Lung (tissue), 12 donors: Measurements from ENCODE around the gene COL1A1. TPM values are rescaled to one million over a fixed set of nuclear protein-coding genes. Genes with fewer than 3 reads are reported as not detected.

Experiments used
- ATAC-seq: fragments of 200-7000 bp; cut with Tn5 transposase; one replicate; pipeline ENCODE4 v1.9.1; 2020; ENCODE audit warnings: moderate number of reproducible peaks; ENCODE audit not compliant: insufficient read depth, low FRiP score
- DNase-seq, 3 donors: peaks; one replicate each; pipeline ENCODE4 v3.0.0-alpha.2; 2013 to 2017
- H3K27ac ChIP-seq, 2 donors: one replicate each; pipeline ENCODE4 v1.5.1; 2013; ENCODE audit warnings: mild to moderate bottlenecking in 2 of 2, moderate library complexity in 2 of 2, control low read depth in 1 of 2, inconsistent platforms in 1 of 2, low read depth in 1 of 2, low read length in 1 of 2
- H3K27me3 ChIP-seq, 3 donors: one replicate each; pipeline ENCODE4 v1.5.1; 2013; ENCODE audit warnings: low read length in 2 of 3; ENCODE audit not compliant: control insufficient read depth in 3 of 3, insufficient read depth in 3 of 3
- H3K36me3 ChIP-seq, 4 donors: one replicate each; pipeline ENCODE4 v1.5.1; 2013; ENCODE audit warnings: low read length in 4 of 4, mild to moderate bottlenecking in 1 of 4, moderate library complexity in 1 of 4; ENCODE audit not compliant: control insufficient read depth in 4 of 4, insufficient read depth in 4 of 4
- H3K4me1 ChIP-seq, 5 donors: one replicate each; pipeline ENCODE4 v1.5.1; 2013; ENCODE audit warnings: low read length in 5 of 5, mild to moderate bottlenecking in 2 of 5, moderate library complexity in 1 of 5; ENCODE audit not compliant: control insufficient read depth in 5 of 5, insufficient read depth in 5 of 5
- H3K4me3 ChIP-seq: one replicate; pipeline ENCODE4 v1.5.1; 2013; ENCODE audit warnings: mild to moderate bottlenecking, control low read depth, moderate library complexity
- H3K9ac ChIP-seq, 2 donors: one replicate each; pipeline ENCODE4 v1.5.1; 2013; ENCODE audit warnings: low read length in 2 of 2, control low read depth in 1 of 2; ENCODE audit not compliant: insufficient read depth in 1 of 2
- H3K9me3 ChIP-seq, 4 donors: one replicate each; pipeline ENCODE4 v1.5.1; 2013; ENCODE audit warnings: low read length in 3 of 4, mild to moderate bottlenecking in 1 of 4, moderate library complexity in 1 of 4; ENCODE audit not compliant: control insufficient read depth in 4 of 4, insufficient read depth in 3 of 4
- whole genome bisulfite sequencing, 2 donors: extraction: QIAGEN DNeasy Blood & Tissue Kit; methylation state at CpG; one replicate each; pipeline ENCODE4 v1.1.7; 2013; 5-methylcytosine and 5-hydroxymethylcytosine counted together
- polyA plus RNA-seq, 2 donors: library from polyadenylated mRNA; stranded (reverse); fragments of 200-250 nt; gene quantifications; one replicate each; pipeline ENCODE4 v1.2.1, GENCODE V29; 2013
- total RNA-seq, 2 donors: library from RNA; depleted of rRNA in 1 of 2; stranded (reverse); fragments of >200 nt in 1 of 2; gene quantifications; one replicate each; pipeline ENCODE4 v1.2.1, GENCODE V29; 2014 to 2021
- TF ChIP-seq, protein P1 (sequence below): IDR thresholded peaks from 2 replicates; pipeline ENCODE4 v1.5.1; 2012; ENCODE audit warnings: mild to moderate bottlenecking; ENCODE audit errors: control extremely low read depth, extremely low read depth
- donor health status: control.
- donor health status: control.
- donor health status: Bipolar disorder and iron deficiency.
- donor health status: healthy.
- donor health status: DM: yes; HTN: yes; CAD: no.

Gene COL1A1
- total and polyA plus RNA-seq, 4 donors, result 30.5 to 1,330 (median 283) TPM

DNA sequence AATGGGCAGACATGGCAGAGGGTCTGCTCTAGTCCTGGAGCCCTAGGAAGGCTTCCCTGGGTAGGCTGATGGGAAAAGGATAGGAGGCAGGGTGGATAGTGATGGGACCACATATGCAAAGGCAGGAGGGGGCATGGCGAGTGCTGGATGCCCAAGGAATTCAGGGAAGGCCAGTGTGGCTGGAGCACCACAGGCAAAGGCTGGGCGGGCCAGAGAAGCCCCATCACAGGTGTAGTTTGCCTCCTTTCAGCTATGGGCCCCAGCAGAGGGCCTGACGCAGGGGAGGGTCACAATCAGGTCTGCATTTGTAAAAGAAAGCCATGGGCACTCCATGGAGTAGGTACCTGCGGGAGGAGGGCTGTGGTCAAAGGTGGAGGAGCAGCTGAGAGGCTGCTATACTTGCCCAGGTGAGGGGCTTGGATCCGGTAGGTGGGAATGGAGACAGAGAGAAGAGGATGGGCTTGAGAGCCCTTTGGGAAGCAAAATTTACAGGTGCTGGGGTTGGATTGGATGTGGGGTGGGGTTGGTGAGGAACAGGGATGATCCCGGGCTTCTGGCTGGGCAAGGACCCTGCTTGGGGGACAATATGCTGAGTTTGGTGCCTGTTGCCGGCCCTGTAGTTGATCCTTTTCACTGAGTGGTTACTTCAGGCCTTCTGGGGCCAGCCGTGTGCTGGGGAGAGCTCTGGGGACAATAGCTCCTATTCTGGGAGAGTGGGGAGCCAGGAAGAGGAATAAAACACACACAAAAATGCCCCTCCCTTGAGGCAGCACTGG, 6.5 kb upstream of the COL1A1 start:
- H3K4me3 ChIP-seq, result no peak overlapping the region
- H3K9ac ChIP-seq, result no peak overlapping the region
- no peaks in the 10 kb centered on the region for H3K36me3 ChIP-seq
- DNase-seq, result peak in 1 of 3 donors; percentile 9
- H3K4me1 ChIP-seq, result peaks cover 0 to 91% (median 63%) of the 10 kb centered on the region in 5 donors
- no peaks in the 10 kb centered on the region for H3K27me3 ChIP-seq
- ATAC-seq, result no peak
- H3K9me3 ChIP-seq, result no peaks in the 10 kb centered on the region
- no peak overlapping the region for H3K27ac ChIP-seq
- WGBS, 2 donors, result 89 to 95% methylated on average over 8 of the region's 8 CpGs
- TF ChIP-seq, protein P1, sequence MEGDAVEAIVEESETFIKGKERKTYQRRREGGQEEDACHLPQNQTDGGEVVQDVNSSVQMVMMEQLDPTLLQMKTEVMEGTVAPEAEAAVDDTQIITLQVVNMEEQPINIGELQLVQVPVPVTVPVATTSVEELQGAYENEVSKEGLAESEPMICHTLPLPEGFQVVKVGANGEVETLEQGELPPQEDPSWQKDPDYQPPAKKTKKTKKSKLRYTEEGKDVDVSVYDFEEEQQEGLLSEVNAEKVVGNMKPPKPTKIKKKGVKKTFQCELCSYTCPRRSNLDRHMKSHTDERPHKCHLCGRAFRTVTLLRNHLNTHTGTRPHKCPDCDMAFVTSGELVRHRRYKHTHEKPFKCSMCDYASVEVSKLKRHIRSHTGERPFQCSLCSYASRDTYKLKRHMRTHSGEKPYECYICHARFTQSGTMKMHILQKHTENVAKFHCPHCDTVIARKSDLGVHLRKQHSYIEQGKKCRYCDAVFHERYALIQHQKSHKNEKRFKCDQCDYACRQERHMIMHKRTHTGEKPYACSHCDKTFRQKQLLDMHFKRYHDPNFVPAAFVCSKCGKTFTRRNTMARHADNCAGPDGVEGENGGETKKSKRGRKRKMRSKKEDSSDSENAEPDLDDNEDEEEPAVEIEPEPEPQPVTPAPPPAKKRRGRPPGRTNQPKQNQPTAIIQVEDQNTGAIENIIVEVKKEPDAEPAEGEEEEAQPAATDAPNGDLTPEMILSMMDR, result no peak

- Histone ChIP-seq H3K9me3 (no peaks in the 10 kb centered on the region), H3K4me1 (peaks cover 0 to 95% (median 65%) of the 10 kb centered on the region in 5 donors), H3K27ac (no peak overlapping the region), H3K36me3 (no peaks in the 10 kb centered on the region), H3K9ac (no peak overlapping the region), H3K4me3 (no peak overlapping the region), H3K27me3 (no peaks in the 10 kb centered on the region)
- DNase-seq (no peak), ATAC-seq (no peak)
- TF ChIP-seq, protein P1, result no peak
- 48 to 55% methylated on average over 5 of the region's 5 CpGs for WGBS, 2 donors
These were observed 5.9 kb upstream of the COL1A1 start for GRCh38 chr17:50207315-50207714.

GRCh38 chr17:50206604-50207293, 5.3 kb upstream of the COL1A1 start:
- DNase-seq (peak; percentile 77 to 81 (median 79)), ATAC-seq (no peak)
- Histone ChIP-seq H3K9me3 (no peaks in the 10 kb centered on the region), H3K27ac (no peak overlapping the region), H3K27me3 (peaks cover 0 to 2% (median 0%) of the 10 kb centered on the region in 3 donors), H3K4me3 (no peak overlapping the region), H3K9ac (no peak overlapping the region), H3K4me1 (peaks cover 0 to 94% (median 59%) of the 10 kb centered on the region in 5 donors), H3K36me3 (no peaks in the 10 kb centered on the region)
- 26% methylated on average over 17 to 18 of the region's 18 CpGs for WGBS, 2 donors
- TF ChIP-seq, protein P1, result no peak
